H9 (cell line): ENCODE measurements around the gene ACOT13. TPM values are rescaled to one million over a fixed set of nuclear protein-coding genes. Genes with fewer than 3 reads are reported as not detected.

Experiments used
- DNase-seq: peaks from one replicate; pipeline ENCODE4 v3.0.0-alpha.2; 2017
- H2AFZ ChIP-seq: one replicate; pipeline ENCODE4 v1.6.1; 2013; ENCODE audit warnings: mild to moderate bottlenecking, low read length, control low read depth, moderate library complexity
- H2AK5ac ChIP-seq: 2 replicates; pipeline ENCODE4 v1.6.1; 2013; ENCODE audit warnings: low read length, control low read depth, mixed read lengths; ENCODE audit not compliant: insufficient read length
- H2BK120ac ChIP-seq: one replicate; pipeline ENCODE4 v1.6.1; 2013; ENCODE audit warnings: low read depth, mild to moderate bottlenecking, low read length, control low read depth, inconsistent platforms; ENCODE audit not compliant: poor library complexity, severe bottlenecking
- H2BK12ac ChIP-seq: 2 replicates; pipeline ENCODE4 v1.6.1; 2013; ENCODE audit warnings: low read length, control low read depth, mixed read lengths, low read depth; ENCODE audit not compliant: insufficient read length
- H2BK15ac ChIP-seq: 2 replicates; pipeline ENCODE4 v1.6.1; 2013; ENCODE audit warnings: low read depth, low read length, control low read depth
- H2BK20ac ChIP-seq: one replicate; pipeline ENCODE4 v1.6.1; 2013; ENCODE audit warnings: low read depth, mild to moderate bottlenecking, low read length, control low read depth, inconsistent platforms; ENCODE audit not compliant: poor library complexity, severe bottlenecking
- H2BK5ac ChIP-seq: 2 replicates; pipeline ENCODE4 v1.6.1; 2013; ENCODE audit warnings: low read length, control low read depth, mixed read lengths; ENCODE audit not compliant: insufficient read length
- H3K14ac ChIP-seq: 2 replicates; pipeline ENCODE4 v1.6.1; 2013; ENCODE audit warnings: low read length, control low read depth; ENCODE audit not compliant: insufficient read depth
- H3K18ac ChIP-seq: 2 replicates; pipeline ENCODE4 v1.6.1; 2013; ENCODE audit warnings: low read depth, mild to moderate bottlenecking, mixed read lengths, low read length, control low read depth; ENCODE audit not compliant: insufficient read length
- H3K23ac ChIP-seq: 2 replicates; pipeline ENCODE4 v1.6.1; 2013; ENCODE audit warnings: low read length, control low read depth, mixed read lengths, low read depth; ENCODE audit not compliant: insufficient read length
- H3K23me2 ChIP-seq: 2 replicates; pipeline ENCODE4 v1.6.1; 2013; ENCODE audit warnings: low read depth, mild to moderate bottlenecking, mixed read lengths, low read length, control low read depth; ENCODE audit not compliant: insufficient read length, poor library complexity, severe bottlenecking
- H3K27ac ChIP-seq: 2 replicates; pipeline ENCODE4 v1.5.1; 2013; ENCODE audit warnings: low read length, control low read depth, mixed read lengths, low read depth; ENCODE audit not compliant: insufficient read length
- H3K27me3 ChIP-seq: 2 replicates; pipeline ENCODE4 v1.6.1; 2013; ENCODE audit warnings: low read length, control low read depth, inconsistent platforms; ENCODE audit not compliant: insufficient read depth
- H3K4ac ChIP-seq: 2 replicates; pipeline ENCODE4 v1.6.1; 2013; ENCODE audit warnings: low read depth, mild to moderate bottlenecking, control low read depth, inconsistent platforms, low read length, moderate library complexity
- H3K4me1 ChIP-seq: 2 replicates; pipeline ENCODE4 v1.6.1; 2013; ENCODE audit warnings: low read length, control low read depth, inconsistent platforms; ENCODE audit not compliant: insufficient read depth
- H3K4me2 ChIP-seq: 2 replicates; pipeline ENCODE4 v1.6.1; 2013; ENCODE audit warnings: low read length, control low read depth, mixed read lengths; ENCODE audit not compliant: insufficient read length, insufficient read depth
- H3K56ac ChIP-seq: 2 replicates; pipeline ENCODE4 v1.6.1; 2013; ENCODE audit warnings: low read depth, mild to moderate bottlenecking, mixed read lengths, low read length, control low read depth; ENCODE audit not compliant: insufficient read length
- H3K79me1 ChIP-seq: 2 replicates; pipeline ENCODE4 v1.6.1; 2013; ENCODE audit warnings: low read depth, mild to moderate bottlenecking, moderate library complexity, low read length, control low read depth, inconsistent platforms; ENCODE audit not compliant: insufficient read depth, poor library complexity, severe bottlenecking
- H3K79me2 ChIP-seq: 2 replicates; pipeline ENCODE4 v1.6.1; 2013; ENCODE audit warnings: low read length, control low read depth, inconsistent platforms; ENCODE audit not compliant: insufficient read depth
- H3K9ac ChIP-seq: 2 replicates; pipeline ENCODE4 v1.6.1; 2013; ENCODE audit warnings: low read length, control low read depth, mixed read lengths; ENCODE audit not compliant: insufficient read length; ENCODE audit errors: extremely low read depth
- H3K9me3 ChIP-seq: one replicate; pipeline ENCODE4 v1.6.1; 2013; ENCODE audit warnings: low read depth, low read length, inconsistent platforms; ENCODE audit not compliant: control insufficient read depth
- H3T11ph ChIP-seq: one replicate; pipeline ENCODE4 v1.6.1; 2013; ENCODE audit warnings: mild to moderate bottlenecking, low read length, control low read depth, inconsistent platforms
- H4K20me1 ChIP-seq: one replicate; pipeline ENCODE4 v1.6.1; 2013; ENCODE audit not compliant: control insufficient read depth, insufficient read length, insufficient read depth
- H4K5ac ChIP-seq: 2 replicates; pipeline ENCODE4 v1.6.1; 2013; ENCODE audit warnings: low read depth, mild to moderate bottlenecking, mixed read lengths, low read length, control low read depth; ENCODE audit not compliant: insufficient read length
- H4K8ac ChIP-seq: replicated peaks from 2 replicates; pipeline ENCODE4 v1.6.1; 2013; ENCODE audit warnings: low read length, control low read depth, mixed read lengths, low read depth; ENCODE audit not compliant: insufficient read length
- H4K91ac ChIP-seq: 2 replicates; pipeline ENCODE4 v1.6.1; 2013; ENCODE audit warnings: low read depth, mild to moderate bottlenecking, moderate library complexity, mixed read lengths, low read length, control low read depth; ENCODE audit not compliant: insufficient read length
- H3K27ac Mint-ChIP-seq, 3 experiments: 2 replicates in 2 of 3; 3 replicates in 1 of 3; pipeline ENCODE4 v1.8.0; 2020 to 2021; ENCODE audit warnings: mixed read lengths in 3 of 3, mild to moderate bottlenecking in 1 of 3, moderate library complexity in 1 of 3
- H3K27me3 Mint-ChIP-seq: 2 replicates; pipeline ENCODE4 v1.8.0; 2021; ENCODE audit warnings: low read depth, mild to moderate bottlenecking, moderate library complexity, mixed read lengths
- H3K36me3 Mint-ChIP-seq, 3 experiments: 2 replicates in 2 of 3; 3 replicates in 1 of 3; pipeline ENCODE4 v1.8.0; 2020 to 2021; ENCODE audit warnings: low read depth in 3 of 3, mixed read lengths in 3 of 3; ENCODE audit not compliant: insufficient read depth in 1 of 3
- H3K4me1 Mint-ChIP-seq, 2 experiments: 2 replicates each; pipeline ENCODE4 v1.8.0; 2020; ENCODE audit warnings: mixed read lengths in 2 of 2
- H3K4me3 Mint-ChIP-seq, 2 experiments: 2 replicates in 1 of 2; 3 replicates in 1 of 2; pipeline ENCODE4 v1.8.0; 2020 to 2021; ENCODE audit warnings: mild to moderate bottlenecking in 2 of 2, mixed read lengths in 2 of 2, moderate library complexity in 1 of 2
- H3K9me3 Mint-ChIP-seq, 2 experiments: 2 replicates in 1 of 2; 3 replicates in 1 of 2; pipeline ENCODE4 v1.8.0; 2020; ENCODE audit warnings: mild to moderate bottlenecking in 2 of 2, mixed read lengths in 2 of 2, moderate library complexity in 1 of 2
- WGBS: extraction: QIAGEN DNeasy Blood & Tissue Kit; methylation state at CpG from one replicate; pipeline ENCODE4 v1.1.7; 2013; ENCODE audit warnings: missing lambda C conversion rate, low lambda C conversion rate, mixed read lengths; ENCODE audit not compliant: insufficient read length; ENCODE audit errors: extremely low coverage; 5-methylcytosine and 5-hydroxymethylcytosine counted together
- total RNA-seq: library from RNA; stranded (reverse); gene quantifications from 2 replicates; pipeline ENCODE4 v1.2.1, GENCODE V29; 2021
- TF ChIP-seq, protein P1 (sequence below): fragments of 200-600 bp; sonication (generic); conservative IDR thresholded peaks from 3 replicates; pipeline ENCODE4 v1.8.0; 2021; ENCODE audit warnings: antibody characterized with exemption, mild to moderate bottlenecking

ACOT13 gene
- total RNA-seq, 1 experiment from 2014 or later, result 38.0 TPM

DNA sequence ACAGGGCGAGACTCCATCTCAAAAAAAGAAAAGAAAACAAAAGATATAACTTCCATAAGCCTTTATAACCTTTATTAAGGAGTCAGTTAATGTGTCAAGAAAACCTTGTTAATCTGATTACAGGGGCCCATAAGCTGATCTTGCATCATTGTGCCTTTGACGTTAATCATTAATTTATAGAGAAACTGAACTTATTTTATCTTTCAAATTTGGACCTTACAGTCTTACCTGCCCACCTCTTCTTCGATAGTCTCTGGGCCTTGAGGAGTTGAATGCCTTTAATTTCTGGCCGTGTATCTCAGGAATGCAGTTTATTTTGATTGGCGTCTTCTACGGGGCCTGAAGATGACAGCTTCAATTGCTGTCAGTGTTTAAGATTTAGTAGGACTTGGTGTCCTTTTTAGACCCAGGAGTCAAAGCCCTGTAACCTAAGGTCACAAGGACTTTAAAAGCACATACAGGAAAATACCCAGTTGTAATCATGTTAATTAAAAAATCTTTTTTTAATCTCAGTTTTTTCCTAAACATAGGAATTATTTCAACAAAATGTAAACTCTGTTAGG, 5.8 kb downstream of the ACOT13 start:
- Histone ChIP-seq H4K5ac (no peak overlapping the region), H2BK15ac (no peak overlapping the region), H3K79me1 (no peaks in the 10 kb centered on the region), H3K4me2 (no peak overlapping the region), H3K4me1 (no peaks in the 10 kb centered on the region), H3K27ac (no peak overlapping the region), H3T11ph (no peak overlapping the region), H2BK120ac (no peak overlapping the region), H3K27me3 (no peaks in the 10 kb centered on the region), H4K91ac (no peak overlapping the region), H2BK12ac (no peak overlapping the region), H3K23ac (no peak overlapping the region), H4K20me1 (no peaks in the 10 kb centered on the region), H3K18ac (no peak overlapping the region), H2BK20ac (no peak overlapping the region), H3K56ac (no peak overlapping the region), H3K23me2 (no peaks in the 10 kb centered on the region), H3K9me3 (peaks cover 30% of the 10 kb centered on the region), H3K79me2 (no peaks in the 10 kb centered on the region), H4K8ac (no peak overlapping the region), H3K14ac (no peak overlapping the region), H2BK5ac (no peak overlapping the region), H2AFZ (no peak overlapping the region), H3K9ac (no peak overlapping the region), H2AK5ac (no peak overlapping the region), H3K4ac (no peak overlapping the region)
- Mint-ChIP-seq H3K27ac (no peak overlapping the region), H3K36me3 (peaks cover 67 to 71% (median 68%) of the 10 kb centered on the region in 3 experiments), H3K27me3 (peaks cover 1% of the 10 kb centered on the region), H3K4me3 (no peak overlapping the region), H3K9me3 (peaks cover 65 to 72% of the 10 kb centered on the region in 2 experiments), H3K4me1 (no peaks in the 10 kb centered on the region)
- TF ChIP-seq, protein P1, sequence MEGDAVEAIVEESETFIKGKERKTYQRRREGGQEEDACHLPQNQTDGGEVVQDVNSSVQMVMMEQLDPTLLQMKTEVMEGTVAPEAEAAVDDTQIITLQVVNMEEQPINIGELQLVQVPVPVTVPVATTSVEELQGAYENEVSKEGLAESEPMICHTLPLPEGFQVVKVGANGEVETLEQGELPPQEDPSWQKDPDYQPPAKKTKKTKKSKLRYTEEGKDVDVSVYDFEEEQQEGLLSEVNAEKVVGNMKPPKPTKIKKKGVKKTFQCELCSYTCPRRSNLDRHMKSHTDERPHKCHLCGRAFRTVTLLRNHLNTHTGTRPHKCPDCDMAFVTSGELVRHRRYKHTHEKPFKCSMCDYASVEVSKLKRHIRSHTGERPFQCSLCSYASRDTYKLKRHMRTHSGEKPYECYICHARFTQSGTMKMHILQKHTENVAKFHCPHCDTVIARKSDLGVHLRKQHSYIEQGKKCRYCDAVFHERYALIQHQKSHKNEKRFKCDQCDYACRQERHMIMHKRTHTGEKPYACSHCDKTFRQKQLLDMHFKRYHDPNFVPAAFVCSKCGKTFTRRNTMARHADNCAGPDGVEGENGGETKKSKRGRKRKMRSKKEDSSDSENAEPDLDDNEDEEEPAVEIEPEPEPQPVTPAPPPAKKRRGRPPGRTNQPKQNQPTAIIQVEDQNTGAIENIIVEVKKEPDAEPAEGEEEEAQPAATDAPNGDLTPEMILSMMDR, result no peak
- DNase-seq, result no peak
- no CpG with 5 or more reads among the region's 6 CpGs for WGBS
